ENCODE data around the gene SCMH1. TPM values are rescaled to one million over a fixed set of nuclear protein-coding genes. Genes with fewer than 3 reads are reported as not detected.

SCMH1 gene
- total RNA-seq, 1 experiment from 2014 or later, result 55.9 TPM

Other genes with a start within 250 kb of the SCMH1 start
- gene SLFNL1, start 220.6 kb downstream of the SCMH1 start, total RNA-seq (2022), result 0.28 and 0.29 TPM in 2 replicates
- gene FOXO6, start 119.1 kb upstream of the SCMH1 start, total RNA-seq (2022), result 0.22 and 0.28 TPM in 2 replicates
- 0.58 and 0.66 TPM in 2 replicates for gene EDN2, start 242.4 kb upstream of the SCMH1 start, total RNA-seq (2022)